Neuronal stem cell (in vitro differentiated cells): ENCODE measurements around the gene MAPKAPK5.

Experiments
- DNase-seq: peaks from one replicate; pipeline ENCODE4 v3.0.0-alpha.2; 2013; ENCODE audit warnings: low spot score
- H2AFZ ChIP-seq: one replicate; pipeline ENCODE4 v1.6.1; 2013; ENCODE audit warnings: mild to moderate bottlenecking, low read length, inconsistent platforms
- H2AK5ac ChIP-seq: 2 replicates; pipeline ENCODE4 v1.6.1; 2013; ENCODE audit warnings: low read depth, mild to moderate bottlenecking, inconsistent platforms, low read length, moderate library complexity, mixed read lengths
- H2BK120ac ChIP-seq: 2 replicates; pipeline ENCODE4 v1.6.1; 2013; ENCODE audit warnings: low read depth, mild to moderate bottlenecking, inconsistent platforms, low read length, moderate library complexity, mixed read lengths
- H2BK12ac ChIP-seq: one replicate; pipeline ENCODE4 v1.6.1; 2013; ENCODE audit warnings: low read length, inconsistent platforms
- H2BK15ac ChIP-seq: 2 replicates; pipeline ENCODE4 v1.6.1; 2013; ENCODE audit warnings: mild to moderate bottlenecking, low read length, inconsistent platforms, mixed read lengths
- H2BK5ac ChIP-seq: one replicate; pipeline ENCODE4 v1.6.1; 2013; ENCODE audit warnings: inconsistent platforms, mild to moderate bottlenecking, low read length, moderate library complexity
- H3K14ac ChIP-seq: one replicate; pipeline ENCODE4 v1.6.1; 2013; ENCODE audit warnings: low read length, inconsistent platforms
- H3K18ac ChIP-seq: 2 replicates; pipeline ENCODE4 v1.6.1; 2013; ENCODE audit warnings: low read length, inconsistent platforms
- H3K23ac ChIP-seq: 2 replicates; pipeline ENCODE4 v1.6.1; 2013; ENCODE audit warnings: low read depth, mild to moderate bottlenecking, mixed read lengths, low read length, inconsistent platforms; ENCODE audit not compliant: poor library complexity
- H3K27ac ChIP-seq: replicated peaks from 3 replicates; pipeline ENCODE4 v1.5.1; 2013; ENCODE audit warnings: low read length, inconsistent platforms
- H3K27me3 ChIP-seq, 3 experiments: 2 replicates each; pipeline ENCODE4 v1.6.1; 2013; ENCODE audit warnings: low read length in 3 of 3, mild to moderate bottlenecking in 2 of 3, inconsistent platforms in 1 of 3, low read depth in 1 of 3, mixed read lengths in 1 of 3, moderate library complexity in 1 of 3; ENCODE audit not compliant: control insufficient read depth in 3 of 3, insufficient read depth in 3 of 3
- H3K36me3 ChIP-seq, 2 donors: replicated peaks in 1 of 2; 2 replicates each; pipeline ENCODE4 v1.6.1; 2013; ENCODE audit warnings: low read length in 2 of 2; ENCODE audit not compliant: control insufficient read depth in 2 of 2, insufficient read depth in 2 of 2
- H3K4ac ChIP-seq: 2 replicates; pipeline ENCODE4 v1.6.1; 2013; ENCODE audit warnings: inconsistent platforms, mild to moderate bottlenecking, low read length, moderate library complexity
- H3K4me1 ChIP-seq, 2 donors: 1 replicate in 1 of 2; 2 replicates in 1 of 2; pipeline ENCODE4 v1.6.1; 2013; ENCODE audit warnings: low read length in 2 of 2, low read depth in 1 of 2; ENCODE audit not compliant: control insufficient read depth in 2 of 2, insufficient read depth in 1 of 2
- H3K4me2 ChIP-seq: one replicate; pipeline ENCODE4 v1.6.1; 2013; ENCODE audit warnings: mild to moderate bottlenecking, low read length, inconsistent platforms; ENCODE audit not compliant: insufficient read depth, poor library complexity, severe bottlenecking
- H3K4me3 ChIP-seq, 2 donors: 2 replicates each; pipeline ENCODE4 v1.5.1; 2013; ENCODE audit warnings: low read length in 2 of 2, mild to moderate bottlenecking in 2 of 2, inconsistent platforms in 1 of 2, moderate library complexity in 1 of 2
- H3K79me1 ChIP-seq: one replicate; pipeline ENCODE4 v1.6.1; 2013; ENCODE audit warnings: low read depth, mild to moderate bottlenecking, inconsistent platforms, low read length, moderate library complexity
- H3K9ac ChIP-seq: one replicate; pipeline ENCODE4 v1.6.1; 2013; ENCODE audit warnings: mild to moderate bottlenecking, low read depth, low read length, inconsistent platforms; ENCODE audit not compliant: poor library complexity
- H3K9me3 ChIP-seq, 2 donors: replicated peaks in 1 of 2; 2 replicates each; pipeline versions ENCODE3 to v1.6.1; 2013; ENCODE audit warnings: low read length in 2 of 2, mild to moderate bottlenecking in 2 of 2, inconsistent platforms in 1 of 2, low read depth in 1 of 2, mixed read lengths in 1 of 2, moderate library complexity in 1 of 2; ENCODE audit not compliant: control insufficient read depth in 2 of 2, insufficient read depth in 1 of 2
- H4K8ac ChIP-seq: one replicate; pipeline ENCODE4 v1.6.1; 2013; ENCODE audit warnings: low read depth, mild to moderate bottlenecking, inconsistent platforms, low read length, moderate library complexity
- H4K91ac ChIP-seq: one replicate; pipeline ENCODE4 v1.6.1; 2013; ENCODE audit warnings: low read length, low read depth, mild to moderate bottlenecking, inconsistent platforms; ENCODE audit not compliant: poor library complexity
- WGBS, 2 donors: extraction: QIAGEN DNeasy Blood & Tissue Kit; methylation state at CpG; one replicate each; pipeline ENCODE4 v1.1.7; 2013; ENCODE audit warnings: missing lambda C conversion rate in 2 of 2, mixed read lengths in 1 of 2; ENCODE audit not compliant: insufficient read length in 2 of 2, insufficient replicate concordance in 1 of 2; ENCODE audit errors: extremely low coverage in 2 of 2; 5-methylcytosine and 5-hydroxymethylcytosine counted together

Gene MAPKAPK5

GRCh38 chr12:111907740-111908139 lies 65.7 kb downstream of the MAPKAPK5 start:
- H3K23ac ChIP-seq: no peak overlapping the region
- H3K4ac ChIP-seq: no peak overlapping the region
- no peaks in the 10 kb centered on the region for H3K79me1 ChIP-seq
- H3K9ac ChIP-seq: no peak overlapping the region
- peaks cover 4 to 21% of the 10 kb centered on the region in 2 donors for H3K36me3 ChIP-seq
- no peak overlapping the region for H3K27ac ChIP-seq
- no peak overlapping the region for H3K4me3 ChIP-seq
- peaks cover 0 to 9% of the 10 kb centered on the region in 2 donors for H3K9me3 ChIP-seq
- no peak overlapping the region for H2BK12ac ChIP-seq
- no peak overlapping the region for H2AK5ac ChIP-seq
- DNase-seq: no peak
- no peaks in the 10 kb centered on the region for H3K4me1 ChIP-seq
- no peak overlapping the region for H3K18ac ChIP-seq
- no peak overlapping the region for H3K4me2 ChIP-seq
- no peak overlapping the region for H2BK120ac ChIP-seq
- H3K27me3 ChIP-seq: no peaks in the 10 kb centered on the region
- H2AFZ ChIP-seq: no peak overlapping the region
- H3K14ac ChIP-seq: no peak overlapping the region
- no CpG with 5 or more reads among the region's 1 CpG for WGBS, 2 donors
- no peak overlapping the region for H2BK15ac ChIP-seq
- no peak overlapping the region for H4K91ac ChIP-seq
- H4K8ac ChIP-seq: no peak overlapping the region
- no peak overlapping the region for H2BK5ac ChIP-seq

DNA sequence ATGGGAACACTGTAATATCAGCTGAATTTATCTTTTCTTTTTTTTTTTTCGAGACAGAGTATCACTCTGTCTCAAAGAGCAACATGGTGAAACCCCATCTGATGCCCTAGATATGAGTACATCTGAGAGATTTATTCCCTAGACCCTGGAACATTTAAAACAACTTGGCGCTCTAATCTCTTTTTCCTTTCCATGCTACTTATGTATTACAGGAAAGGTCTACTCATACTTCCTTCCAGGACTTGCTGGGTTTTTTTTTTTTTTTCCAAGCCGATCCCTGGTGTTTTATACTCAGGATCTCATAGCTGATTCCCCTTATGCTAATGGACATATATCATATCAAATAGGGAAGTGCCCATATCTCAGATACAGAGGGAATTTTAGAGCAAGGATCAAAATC lies 83.1 kb downstream of the MAPKAPK5 start:
- no peak overlapping the region for H2BK120ac ChIP-seq
- H2AFZ ChIP-seq: no peak overlapping the region
- no peaks in the 10 kb centered on the region for H3K79me1 ChIP-seq
- H2AK5ac ChIP-seq: no peak overlapping the region
- no peak overlapping the region for H3K27ac ChIP-seq
- DNase-seq: no peak
- H3K9ac ChIP-seq: no peak overlapping the region
- no peak overlapping the region for H2BK12ac ChIP-seq
- no peaks in the 10 kb centered on the region for H3K27me3 ChIP-seq
- H3K4me2 ChIP-seq: no peak overlapping the region
- H3K4ac ChIP-seq: no peak overlapping the region
- H3K9me3 ChIP-seq: no peaks in the 10 kb centered on the region
- H3K23ac ChIP-seq: no peak overlapping the region
- no CpG with 5 or more reads among the region's 3 CpGs for WGBS, 2 donors
- H3K4me3 ChIP-seq: no peak overlapping the region
- no peak overlapping the region for H2BK15ac ChIP-seq
- H3K14ac ChIP-seq: no peak overlapping the region
- H2BK5ac ChIP-seq: no peak overlapping the region
- H4K8ac ChIP-seq: no peak overlapping the region
- H3K18ac ChIP-seq: no peak overlapping the region
- no peaks in the 10 kb centered on the region for H3K36me3 ChIP-seq
- H4K91ac ChIP-seq: no peak overlapping the region
- peaks cover 0 to 1% of the 10 kb centered on the region in 2 donors for H3K4me1 ChIP-seq

- H3K4ac ChIP-seq: no peak overlapping the region
- H3K4me2 ChIP-seq: no peak overlapping the region
- H4K8ac ChIP-seq: no peak overlapping the region
- no peak overlapping the region for H3K23ac ChIP-seq
- no peak overlapping the region for H2AFZ ChIP-seq
- H3K79me1 ChIP-seq: no peaks in the 10 kb centered on the region
- H3K9me3 ChIP-seq: no peaks in the 10 kb centered on the region
- peaks cover 0 to 1% of the 10 kb centered on the region in 2 donors for H3K4me1 ChIP-seq
- no peak overlapping the region for H3K18ac ChIP-seq
- DNase-seq: no peak
- H3K27ac ChIP-seq: no peak overlapping the region
- no peak overlapping the region for H3K9ac ChIP-seq
- H2BK5ac ChIP-seq: no peak overlapping the region
- no CpG with 5 or more reads among the region's 2 CpGs for WGBS, 2 donors
- H3K14ac ChIP-seq: no peak overlapping the region
- H2BK120ac ChIP-seq: no peak overlapping the region
- H3K36me3 ChIP-seq: no peaks in the 10 kb centered on the region
- H3K27me3 ChIP-seq: no peaks in the 10 kb centered on the region
- no peak overlapping the region for H2BK15ac ChIP-seq
- no peak overlapping the region for H2BK12ac ChIP-seq
- no peak overlapping the region for H3K4me3 ChIP-seq
- H2AK5ac ChIP-seq: no peak overlapping the region
- no peak overlapping the region for H4K91ac ChIP-seq
Observed at GRCh38 chr12:111926631-111927030, 84.6 kb downstream of the MAPKAPK5 start.

DNA sequence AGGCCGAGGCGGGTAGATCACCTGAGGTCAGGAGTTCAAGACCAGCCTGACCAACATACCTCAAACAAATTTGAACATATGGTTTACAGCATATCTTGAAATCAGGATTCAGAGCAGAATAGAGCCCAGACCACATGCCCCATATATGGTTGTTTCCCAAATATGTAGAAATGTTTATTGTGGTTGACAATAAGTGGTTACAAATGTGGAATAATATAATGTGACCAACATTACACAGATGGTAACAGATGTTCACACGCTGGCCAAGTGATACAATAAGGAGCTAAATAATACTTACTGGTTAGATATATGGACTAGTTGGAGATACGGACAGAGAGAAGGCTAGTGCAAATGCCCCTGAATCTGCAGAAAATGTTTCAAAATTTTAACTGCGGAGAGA lies 85.3 kb downstream of the MAPKAPK5 start:
- Histone ChIP-seq H3K23ac (no peak overlapping the region), H2AFZ (no peak overlapping the region), H3K79me1 (no peaks in the 10 kb centered on the region), H3K9ac (no peak overlapping the region), H4K91ac (no peak overlapping the region), H3K36me3 (no peaks in the 10 kb centered on the region), H4K8ac (no peak overlapping the region), H3K4me1 (peaks cover 0 to 1% of the 10 kb centered on the region in 2 donors), H3K4me2 (no peak overlapping the region), H2BK5ac (no peak overlapping the region), H3K27ac (no peak overlapping the region), H2BK15ac (no peak overlapping the region), H2BK12ac (no peak overlapping the region), H3K4ac (no peak overlapping the region), H3K18ac (no peak overlapping the region), H2AK5ac (no peak overlapping the region), H3K14ac (no peak overlapping the region), H3K9me3 (no peaks in the 10 kb centered on the region), H3K4me3 (no peak overlapping the region), H2BK120ac (no peak overlapping the region), H3K27me3 (no peaks in the 10 kb centered on the region)
- WGBS, 2 donors: no CpG with 5 or more reads among the region's 5 CpGs
- DNase-seq: no peak
